OCI-LY7 (cell line): Measurements from ENCODE around the gene TLE1.

ENCODE experiments used
- CTCF ChIP-seq: fragments of 200-600 bp; sonication (generic); conservative IDR thresholded peaks from 2 replicates; pipeline ENCODE4 v1.5.1; 2014; ENCODE audit warnings: mild to moderate bottlenecking, antibody characterized with exemption, low read length, moderate library complexity, mixed read lengths
- EZH2phosphoT487 ChIP-seq: fragments of 200-600 bp; sonication (generic); IDR thresholded peaks from 2 replicates; pipeline ENCODE4 v1.6.1; 2018; ENCODE audit warnings: low read depth, borderline replicate concordance, mild to moderate bottlenecking, mixed run types, antibody characterized with exemption, low read length, moderate library complexity, mixed read lengths

- TF ChIP-seq CTCF (no peak), EZH2phosphoT487 (no peak)
Observed at GRCh38 chr9:81685763-81686613, 3.4 kb downstream of the TLE1 start.
